NB4 (cell line): ENCODE results near the gene DUOXA2.

Source experiments
- CTCF ChIP-seq: IDR thresholded peaks from one replicate; pipeline ENCODE4 v1.5.1; 2012; ENCODE audit warnings: low read depth, low read length
- POLR2A ChIP-seq: IDR thresholded peaks from 2 replicates; pipeline ENCODE4 v1.6.1; 2011; ENCODE audit warnings: mild to moderate bottlenecking; ENCODE audit not compliant: insufficient read length; ENCODE audit errors: extremely low read depth

GRCh38 chr15:45064386-45064785, 49.7 kb upstream of the DUOXA2 start:
- TF ChIP-seq CTCF (no peak), POLR2A (no peak)
